Measurements from ENCODE around the gene UBR4.

The UBR4 gene

GRCh38 chr1:19034721-19035120, 175.3 kb downstream of the UBR4 start:
- no peak for DNase-seq

DNA sequence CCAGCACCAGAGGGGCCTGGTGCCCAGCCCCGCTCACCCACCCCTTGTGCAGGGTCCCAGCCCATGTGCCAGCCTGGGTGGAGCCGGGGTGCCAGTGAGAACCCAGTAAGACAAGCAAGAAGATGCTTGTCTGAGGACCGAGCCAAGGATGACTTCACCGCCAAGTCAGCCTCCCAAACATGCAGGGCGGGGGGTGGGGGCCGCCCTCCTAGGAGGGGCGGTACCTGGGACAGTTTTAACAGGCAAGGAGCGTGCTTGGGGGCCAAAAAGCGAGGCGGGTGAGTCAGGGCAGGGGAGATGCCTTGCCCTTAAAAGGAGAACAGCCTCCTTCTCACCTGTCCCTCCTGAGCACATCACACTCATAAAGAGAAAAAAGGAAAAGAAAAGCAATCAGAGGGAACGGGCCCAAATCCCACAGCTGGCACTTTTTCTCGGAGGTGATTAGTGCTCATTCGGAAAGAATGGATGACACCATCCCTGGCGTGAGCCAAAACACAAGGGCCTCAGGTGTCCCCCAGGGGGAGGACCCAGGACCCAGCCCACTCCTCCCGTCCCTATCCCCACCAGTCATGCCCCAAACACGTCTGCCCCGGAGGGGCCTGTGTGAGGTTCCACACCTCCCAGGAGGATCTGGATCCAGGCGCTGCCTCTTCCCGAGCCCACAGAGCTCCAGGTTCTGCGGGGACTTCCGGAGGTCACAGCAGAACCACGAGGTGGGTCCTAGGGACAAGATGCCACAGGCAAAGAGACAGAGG, 176.0 kb downstream of the UBR4 start:
- DNase-seq = peak; percentile 81

- no peak for DNase-seq
These were observed 176.6 kb downstream of the UBR4 start for GRCh38 chr1:19033515-19033839.

GRCh38 chr1:19032701-19033514, 177.2 kb downstream of the UBR4 start:
- DNase-seq = no peak

DNA sequence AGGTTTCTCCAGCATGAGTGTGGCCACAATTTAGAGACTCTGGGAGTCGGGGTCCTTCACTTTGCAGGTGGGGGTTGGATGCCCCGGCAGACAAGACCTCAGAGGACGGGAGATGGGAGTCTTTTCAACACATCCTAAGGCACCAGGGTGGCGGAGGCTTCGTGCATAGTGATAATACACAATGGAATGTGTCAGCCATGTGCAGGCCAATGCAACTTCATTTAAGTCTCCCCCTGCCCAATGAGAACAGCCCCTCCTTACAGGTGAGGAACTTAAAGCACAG, 177.7 kb downstream of the UBR4 start:
- no peak for DNase-seq

GRCh38 chr1:19029191-19030085, 180.6 kb downstream of the UBR4 start:
- DNase-seq = no peak

DNA sequence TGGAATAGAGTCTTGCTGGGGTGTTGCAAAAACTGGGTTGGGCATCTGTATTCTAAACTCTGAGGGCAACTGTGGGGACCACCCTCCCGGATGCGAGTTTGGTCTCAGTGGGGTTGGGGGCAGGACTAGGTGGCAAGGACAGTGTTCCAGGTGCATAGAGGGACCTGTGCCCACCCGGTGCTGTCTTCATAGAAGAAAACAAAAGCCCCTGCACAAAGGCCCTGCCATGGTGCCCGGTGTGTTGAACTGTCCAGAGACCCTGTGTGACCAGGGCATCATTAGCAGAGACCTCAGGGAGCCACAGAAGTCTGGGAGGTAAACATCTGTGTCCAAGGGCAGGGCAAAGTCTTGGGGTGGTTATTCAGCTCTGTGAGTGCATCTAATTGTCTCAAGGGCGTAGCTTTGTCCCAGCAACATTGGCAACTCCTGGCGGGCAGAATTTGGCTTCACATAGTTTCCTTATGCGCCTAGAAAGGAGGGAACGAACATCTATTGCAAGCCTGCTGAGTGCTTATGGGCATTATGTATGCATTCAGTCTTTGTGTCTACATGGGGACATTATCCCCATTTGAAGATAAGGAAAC, 181.4 kb downstream of the UBR4 start:
- DNase-seq = no peak

- no peak for DNase-seq
These were observed 182.0 kb downstream of the UBR4 start for GRCh38 chr1:19028110-19028509.
